ENCODE data around the gene SPATC1L. TPM values are rescaled to one million over a fixed set of nuclear protein-coding genes. Genes with fewer than 3 reads are reported as not detected.

Gene SPATC1L
- total RNA-seq, 2 donors from 2014 or later: 29.5 to 31.9 TPM

- Mint-ChIP-seq H3K27ac (no peak overlapping the region), H3K9me3 (no peaks in the 10 kb centered on the region), H3K4me3 (no peak overlapping the region), H3K27me3 (ENCODE audit: insufficient read depth) (no peaks in the 10 kb centered on the region), H3K36me3 (ENCODE audit: low read depth) (peaks cover 35% of the 10 kb centered on the region), H3K4me1 (no peaks in the 10 kb centered on the region)
- DNase-seq: peak; percentile 30
- no peaks in the 10 kb centered on the region for H3K9me3 ChIP-seq (ENCODE audit: control insufficient read depth, low read length)
- no peaks in the 10 kb centered on the region for H3K27me3 ChIP-seq (ENCODE audit: control insufficient read depth, insufficient read depth, low read length, poor library complexity, severe bottlenecking)
- no peaks in the 10 kb centered on the region for H3K4me1 ChIP-seq (ENCODE audit: control insufficient read depth, insufficient read depth, low read length)
- TF ChIP-seq CTCF (conservative IDR thresholded peaks at IDR 0.05): no peak
- 92 to 93% methylated on average over 8 to 16 of the region's 16 CpGs for WGBS, 2 experiments (ENCODE audit: insufficient coverage in 1 of 2, insufficient read length in 1 of 2)
- peaks cover 46% of the 10 kb centered on the region for H3K36me3 ChIP-seq (ENCODE audit: control insufficient read depth, insufficient read depth, low read length)
- H3K4me3 ChIP-seq (ENCODE audit: low read length): no peak overlapping the region
- no peak overlapping the region for H3K27ac ChIP-seq (ENCODE audit: low read depth, low read length)
- H3K9ac ChIP-seq (ENCODE audit: extremely low read depth, low read length, poor library complexity, severe bottlenecking): no peak overlapping the region
These were observed 60.0 kb downstream of the SPATC1L start for GRCh38 chr21:46124083-46124925.

- Mint-ChIP-seq H3K36me3 (ENCODE audit: low read depth) (peaks cover 35% of the 10 kb centered on the region), H3K4me3 (no peak overlapping the region), H3K27ac (no peak overlapping the region), H3K4me1 (no peaks in the 10 kb centered on the region), H3K27me3 (ENCODE audit: insufficient read depth) (no peaks in the 10 kb centered on the region), H3K9me3 (no peaks in the 10 kb centered on the region)
- Histone ChIP-seq H3K4me3 (ENCODE audit: low read length) (no peak overlapping the region), H3K36me3 (ENCODE audit: control insufficient read depth, insufficient read depth, low read length) (peaks cover 52% of the 10 kb centered on the region), H3K9me3 (ENCODE audit: control insufficient read depth, low read length) (no peaks in the 10 kb centered on the region), H3K4me1 (ENCODE audit: control insufficient read depth, insufficient read depth, low read length) (no peaks in the 10 kb centered on the region), H3K9ac (ENCODE audit: extremely low read depth, low read length, poor library complexity, severe bottlenecking) (no peak overlapping the region), H3K27me3 (ENCODE audit: control insufficient read depth, insufficient read depth, low read length, poor library complexity, severe bottlenecking) (no peaks in the 10 kb centered on the region), H3K27ac (ENCODE audit: low read depth, low read length) (no peak overlapping the region)
- TF ChIP-seq CTCF (conservative IDR thresholded peaks at IDR 0.05): no peak
- 91% methylated on average over 8 to 11 of the region's 12 CpGs for WGBS, 2 experiments (ENCODE audit: insufficient coverage in 1 of 2, insufficient read length in 1 of 2)
- DNase-seq: no peak
These were observed 61.2 kb downstream of the SPATC1L start for GRCh38 chr21:46122758-46123683.

GRCh38 chr21:46122237-46122671 is 62.0 kb downstream of the SPATC1L start:
- no peak for TF ChIP-seq CTCF (conservative IDR thresholded peaks at IDR 0.05)
- H3K4me1 Mint-ChIP-seq: no peaks in the 10 kb centered on the region
- Histone ChIP-seq H3K27me3 (ENCODE audit: control insufficient read depth, insufficient read depth, low read length, poor library complexity, severe bottlenecking) (no peaks in the 10 kb centered on the region), H3K9me3 (ENCODE audit: control insufficient read depth, low read length) (no peaks in the 10 kb centered on the region), H3K4me1 (ENCODE audit: control insufficient read depth, insufficient read depth, low read length) (no peaks in the 10 kb centered on the region), H3K9ac (ENCODE audit: extremely low read depth, low read length, poor library complexity, severe bottlenecking) (no peak overlapping the region), H3K4me3 (ENCODE audit: low read length) (no peak overlapping the region), H3K27ac (ENCODE audit: low read depth, low read length) (no peak overlapping the region), H3K36me3 (ENCODE audit: control insufficient read depth, insufficient read depth, low read length) (peaks cover 46% of the 10 kb centered on the region)
- no peak overlapping the region for H3K4me3 Mint-ChIP-seq
- 94 to 98% methylated on average over 9 to 12 of the region's 12 CpGs for whole genome bisulfite sequencing, 2 experiments (ENCODE audit: insufficient coverage in 1 of 2, insufficient read length in 1 of 2)
- H3K27ac Mint-ChIP-seq: no peak overlapping the region
- H3K36me3 Mint-ChIP-seq (ENCODE audit: low read depth): peaks cover 33% of the 10 kb centered on the region
- H3K9me3 Mint-ChIP-seq: no peaks in the 10 kb centered on the region
- DNase-seq: no peak
- H3K27me3 Mint-ChIP-seq (ENCODE audit: insufficient read depth): no peaks in the 10 kb centered on the region
